Measurements from ENCODE around the gene NFIX. TPM values are rescaled to one million over a fixed set of nuclear protein-coding genes. Genes with fewer than 3 reads are reported as not detected.
A peak's percentile ranks its signal among the peaks of the same experiment; 100 is the strongest.

Gene NFIX
- total and polyA plus RNA-seq, 9 of the 15 experiments (the other 6 are each of a cell fraction or from before 2014, with no cell fraction given) = 0.28 to 26.8 (median 5.4) TPM

- TF ChIP-seq ZNF609 (CRISPR knock-in tag; IDR thresholded peaks at IDR 0.05; ENCODE audit: borderline replicate concordance) (no peak), SPI1 (IDR thresholded peaks at IDR 0.05; ENCODE audit: borderline replicate concordance, low read depth, low read length) (no peak), ZNF764 (CRISPR knock-in tag; IDR thresholded peaks at IDR 0.05; ENCODE audit: low read depth) (peak; percentile 62; the same call in 1 of the 2 replicates), E2F1 (CRISPR knock-in tag; IDR thresholded peaks at IDR 0.05) (no peak), ZNF174 (CRISPR knock-in tag; IDR thresholded peaks at IDR 0.05) (no peak), ARNT (IDR thresholded peaks at IDR 0.05) (0 out of 4 replicates have a peak, but pooled peaks of 1 of the 2 experiments have one; percentile 37), CREBBP (IDR thresholded peaks at IDR 0.05; ENCODE audit: low read depth, low read length) (no peak), DPF2 (IDR thresholded peaks at IDR 0.05) (peak; percentile 35; the same call in 1 of the 2 replicates), HNRNPL (IDR thresholded peaks at IDR 0.05; ENCODE audit: low read depth, low read length) (no peak), EHMT2 (IDR thresholded peaks at IDR 0.05) (no peak), TAF9B (IDR thresholded peaks at IDR 0.05; ENCODE audit: partially characterized antibody) (no peak), MAFF (IDR thresholded peaks at IDR 0.05; ENCODE audit: low read length) (no peak), ZC3H4 (CRISPR knock-in tag; IDR thresholded peaks at IDR 0.05; ENCODE audit: borderline replicate concordance) (no peak), CEBPZ (IDR thresholded peaks at IDR 0.05; ENCODE audit: borderline replicate concordance, low read depth, low read length) (no peak), RFX7 (CRISPR knock-in tag; IDR thresholded peaks at IDR 0.05) (no peak), NR2F6 (CRISPR knock-in tag; IDR thresholded peaks at IDR 0.05) (no peak), ZNF140 (CRISPR knock-in tag; IDR thresholded peaks at IDR 0.05) (no peak), CCNT2 (IDR thresholded peaks at IDR 0.05; ENCODE audit: borderline replicate concordance, extremely low read depth, insufficient read length, low read depth, low read length) (peak; percentile 64), ZNF436 (CRISPR knock-in tag; IDR thresholded peaks at IDR 0.05) (no peak)
These were observed 122.6 kb downstream of the NFIX start, which contains the start of gene NACC1 (continued) for GRCh38 chr19:13117772-13118423.
